Neural progenitor cell (in vitro differentiated cells): Measurements from ENCODE around the gene UBXN2A.

ENCODE experiments used
- EZH2 ChIP-seq: fragments of 200-600 bp; sonication (generic); IDR thresholded peaks from 2 replicates; pipeline ENCODE4 v1.6.1; 2017; ENCODE audit warnings: antibody characterized with exemption, mild to moderate bottlenecking, moderate library complexity
- EZH2phosphoT487 ChIP-seq: fragments of 200-600 bp; sonication (generic); IDR thresholded peaks from 2 replicates; pipeline ENCODE4 v1.6.1; 2017; ENCODE audit warnings: antibody characterized with exemption
- TF ChIP-seq, protein P1 (sequence below): fragments of 200-600 bp; sonication (generic); IDR thresholded peaks from 2 replicates; pipeline ENCODE4 v1.5.1; 2017; ENCODE audit warnings: antibody characterized with exemption, mild to moderate bottlenecking

DNA sequence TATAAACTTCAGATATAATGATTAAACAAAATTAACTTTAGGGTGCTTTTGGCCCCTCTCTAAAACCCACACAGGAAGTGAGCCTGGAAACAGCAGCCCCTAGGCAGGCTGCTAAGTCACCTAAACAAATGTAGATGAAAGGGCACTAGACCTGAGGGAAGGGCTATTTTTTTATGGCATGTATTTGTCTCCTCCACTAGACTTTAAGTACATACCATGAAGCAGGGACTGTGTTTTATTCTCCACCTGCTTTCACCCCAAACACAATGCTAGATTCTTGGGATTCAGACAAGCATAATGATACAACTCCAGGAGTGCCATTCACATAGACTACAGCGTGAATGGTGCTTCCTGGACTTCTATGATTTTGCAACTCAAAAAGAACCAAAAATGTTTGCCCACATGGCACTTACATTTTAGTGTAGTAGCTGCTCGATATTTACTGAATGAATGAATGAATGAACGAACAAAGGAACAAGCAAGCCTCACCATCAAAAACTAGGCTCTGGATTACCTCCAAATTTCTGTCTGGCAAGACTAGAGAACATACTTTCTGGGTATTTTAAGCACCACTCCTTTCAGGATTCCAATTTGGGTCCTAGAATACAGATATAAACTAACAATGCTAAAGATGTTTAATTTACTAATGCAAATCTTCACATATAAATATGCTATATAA is 23.4 kb upstream of the UBXN2A start:
- TF ChIP-seq, protein P1, sequence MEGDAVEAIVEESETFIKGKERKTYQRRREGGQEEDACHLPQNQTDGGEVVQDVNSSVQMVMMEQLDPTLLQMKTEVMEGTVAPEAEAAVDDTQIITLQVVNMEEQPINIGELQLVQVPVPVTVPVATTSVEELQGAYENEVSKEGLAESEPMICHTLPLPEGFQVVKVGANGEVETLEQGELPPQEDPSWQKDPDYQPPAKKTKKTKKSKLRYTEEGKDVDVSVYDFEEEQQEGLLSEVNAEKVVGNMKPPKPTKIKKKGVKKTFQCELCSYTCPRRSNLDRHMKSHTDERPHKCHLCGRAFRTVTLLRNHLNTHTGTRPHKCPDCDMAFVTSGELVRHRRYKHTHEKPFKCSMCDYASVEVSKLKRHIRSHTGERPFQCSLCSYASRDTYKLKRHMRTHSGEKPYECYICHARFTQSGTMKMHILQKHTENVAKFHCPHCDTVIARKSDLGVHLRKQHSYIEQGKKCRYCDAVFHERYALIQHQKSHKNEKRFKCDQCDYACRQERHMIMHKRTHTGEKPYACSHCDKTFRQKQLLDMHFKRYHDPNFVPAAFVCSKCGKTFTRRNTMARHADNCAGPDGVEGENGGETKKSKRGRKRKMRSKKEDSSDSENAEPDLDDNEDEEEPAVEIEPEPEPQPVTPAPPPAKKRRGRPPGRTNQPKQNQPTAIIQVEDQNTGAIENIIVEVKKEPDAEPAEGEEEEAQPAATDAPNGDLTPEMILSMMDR = no peak
- no peak for TF ChIP-seq EZH2
- no peak for TF ChIP-seq EZH2phosphoT487
